Fibroblast of upper back skin (primary cell): Measurements from ENCODE around the gene PNLDC1.
A peak's percentile ranks its signal among the peaks of the same experiment; 100 is the strongest.
"Not testable (repeated sequence)": the region's sequence is repeated elsewhere in the genome, so short reads cannot be mapped to it uniquely, and the experiment has no call there.

Experiments used
- DNase-seq: peaks from one replicate; pipeline ENCODE4 v3.0.0-alpha.2; 2013

The PNLDC1 gene

GRCh38 chr6:159821726-159822125 is 21.6 kb downstream of the PNLDC1 start:
- DNase-seq, result no peak

- no peak for DNase-seq
Observed at GRCh38 chr6:159823953-159824352, 23.9 kb downstream of the PNLDC1 start.

GRCh38 chr6:159824690-159825089 is 24.6 kb downstream of the PNLDC1 start:
- not testable (repeated sequence) for DNase-seq

- DNase-seq, result no peak
Observed at GRCh38 chr6:159826004-159826403, 25.9 kb downstream of the PNLDC1 start.

- no peak for DNase-seq
Observed at GRCh38 chr6:159826968-159827647, 27.0 kb downstream of the PNLDC1 start.

GRCh38 chr6:159828074-159828473 is 28.0 kb downstream of the PNLDC1 start:
- peak; percentile 65 for DNase-seq

- peak; percentile 33 for DNase-seq
Observed at GRCh38 chr6:159829526-159829925, 29.4 kb downstream of the PNLDC1 start.

- DNase-seq, result no peak
Observed at GRCh38 chr6:159830501-159831372, 30.7 kb downstream of the PNLDC1 start.

GRCh38 chr6:159831373-159831679 is 31.2 kb downstream of the PNLDC1 start:
- DNase-seq, result no peak

GRCh38 chr6:159832946-159833345 is 32.9 kb downstream of the PNLDC1 start:
- DNase-seq, result no peak

GRCh38 chr6:159833556-159833955 is 33.5 kb downstream of the PNLDC1 start:
- peak; percentile 44 for DNase-seq

- no peak for DNase-seq
Observed at GRCh38 chr6:159833997-159834603, 34.0 kb downstream of the PNLDC1 start.

- DNase-seq, result peak; percentile 7
Observed at GRCh38 chr6:159836718-159837490, 36.8 kb downstream of the PNLDC1 start.

GRCh38 chr6:159837511-159837910 is 37.4 kb downstream of the PNLDC1 start:
- no peak for DNase-seq

- DNase-seq, result no peak
Observed at GRCh38 chr6:159838020-159838744, 38.1 kb downstream of the PNLDC1 start.

- no peak for DNase-seq
Observed at GRCh38 chr6:159842035-159842434, 42.0 kb downstream of the PNLDC1 start.

- DNase-seq, result no peak
Observed at GRCh38 chr6:159844737-159845645, 44.9 kb downstream of the PNLDC1 start.

- not testable (repeated sequence) for DNase-seq
Observed at GRCh38 chr6:159848552-159848951, 48.5 kb downstream of the PNLDC1 start.

- DNase-seq, result not testable (repeated sequence)
Observed at GRCh38 chr6:159849851-159850250, 49.8 kb downstream of the PNLDC1 start.

- DNase-seq, result peak; percentile 4
Observed at GRCh38 chr6:159852877-159853276, 52.8 kb downstream of the PNLDC1 start.

GRCh38 chr6:159853754-159854153 is 53.7 kb downstream of the PNLDC1 start:
- no peak for DNase-seq
